Epithelial cell of prostate (primary cell): ENCODE results near the gene HAPLN2.
"Not testable (repeated sequence)": the region's sequence is repeated elsewhere in the genome, so short reads cannot be mapped to it uniquely, and the experiment has no call there.

Source experiments
- DNase-seq: peaks from one replicate; pipeline ENCODE4 v3.0.0-alpha.2; 2011; ENCODE audit warnings: low read depth, low spot score
- H3K27ac ChIP-seq: fragments of 450-650 bp; 2 replicates; pipeline ENCODE4 v1.5.1; 2017; ENCODE audit warnings: mild to moderate bottlenecking

The HAPLN2 gene

GRCh38 chr1:156618853-156619581, at the start of gene HAPLN2:
HAPLN2 (plus strand) TSS chr1:156619415; CDS start chr1:156623491, 4,076 bp downstream.
- no peak within 1 kb of the TSS for H3K27ac ChIP-seq
- no peak for DNase-seq

DNA sequence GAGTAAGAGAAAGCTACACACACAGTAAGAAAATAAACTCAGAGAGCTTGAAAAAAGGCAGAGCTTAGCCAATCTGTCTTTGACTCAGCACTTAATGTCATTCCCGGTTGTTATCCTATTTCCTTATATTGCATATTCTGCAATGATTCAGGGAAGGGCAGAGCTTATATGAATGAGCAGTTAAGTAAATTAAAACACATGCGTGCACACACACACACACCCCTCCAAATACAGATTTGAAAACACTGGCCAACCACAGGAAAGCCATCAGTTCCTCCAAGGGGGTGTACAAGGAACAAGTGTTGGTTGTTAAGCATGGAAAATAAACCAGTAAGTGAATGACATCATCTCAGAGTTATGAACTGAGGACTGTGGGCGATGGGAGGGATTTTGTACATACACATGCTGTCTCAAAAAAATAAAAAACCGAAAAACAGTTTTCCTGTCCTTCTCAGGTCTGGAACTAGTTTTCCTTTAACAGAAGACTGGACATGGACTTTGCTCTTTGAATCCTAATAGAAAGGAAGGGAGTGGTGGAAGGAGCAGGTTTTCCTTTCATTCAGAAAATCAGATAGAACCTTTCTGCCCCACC, 47.9 kb upstream of the HAPLN2 start:
- peak overlapping the region; percentile 76 for H3K27ac ChIP-seq

DNA sequence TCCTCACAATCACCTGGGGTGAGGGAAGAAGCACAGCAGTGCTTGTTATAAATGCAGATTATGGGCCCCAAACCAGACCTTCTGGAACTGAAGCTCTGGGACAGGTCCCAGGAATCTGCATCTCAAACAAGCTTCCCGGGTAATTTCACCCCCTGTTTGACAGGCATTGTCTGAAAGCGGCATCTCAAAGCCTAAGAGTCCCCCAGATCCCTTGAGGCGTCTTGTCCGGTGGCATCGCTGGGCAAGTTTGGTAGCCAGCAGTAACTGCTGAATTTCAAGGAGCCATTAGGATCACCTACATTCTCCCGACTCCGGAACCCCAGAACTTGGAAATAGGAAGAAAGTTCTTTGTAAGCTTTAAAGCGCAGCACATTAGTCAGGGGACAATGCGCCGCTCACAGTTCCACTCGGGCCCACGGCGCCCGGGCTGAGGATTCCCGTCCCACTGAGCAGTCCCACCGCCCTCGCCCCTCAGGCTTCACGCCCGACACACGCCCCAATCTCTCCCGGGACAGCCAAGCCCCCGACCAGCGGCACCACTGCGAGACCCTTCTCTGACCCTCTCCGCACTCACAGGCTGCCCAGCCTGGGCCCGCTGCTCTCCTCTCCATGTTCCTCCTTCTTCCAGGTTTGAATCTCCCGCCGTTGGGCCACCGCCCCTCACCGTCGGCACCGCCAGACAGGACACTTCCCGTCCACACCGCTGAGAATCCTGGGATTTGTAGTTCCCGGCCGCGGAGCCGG, 47.1 kb upstream of the HAPLN2 start, which contains the start of gene IQGAP3:
Gene IQGAP3 (minus strand): TSS at position 647 of the 744 bp plus-strand sequence. CDS start 36 bp downstream, at position 611.
- DNase-seq = peak; percentile 39
- peak within 1 kb of the TSS; percentile 76 for H3K27ac ChIP-seq

More for the DNA sequence above, 47.9 kb upstream of the HAPLN2 start:
- peak; percentile 78 for DNase-seq

DNA sequence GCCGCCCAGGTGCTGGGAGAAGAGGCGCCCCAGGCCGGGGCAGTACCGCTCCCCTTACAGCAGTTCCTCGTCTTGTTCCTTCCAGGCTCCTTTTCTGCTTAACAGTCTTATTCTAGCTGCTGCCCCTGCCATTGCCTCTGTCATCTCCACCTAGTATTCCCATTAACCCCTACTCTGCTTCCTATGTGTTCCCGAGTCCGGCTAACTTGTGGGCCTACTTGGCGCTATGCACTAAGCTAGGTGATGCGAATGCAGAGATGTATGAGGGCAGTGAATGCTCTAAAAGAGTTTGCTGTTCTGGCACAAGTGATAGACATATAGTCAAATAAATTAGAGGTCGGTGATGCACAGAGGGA, 46.6 kb upstream of the HAPLN2 start:
- no peak for DNase-seq
- no peak overlapping the region for H3K27ac ChIP-seq

DNA sequence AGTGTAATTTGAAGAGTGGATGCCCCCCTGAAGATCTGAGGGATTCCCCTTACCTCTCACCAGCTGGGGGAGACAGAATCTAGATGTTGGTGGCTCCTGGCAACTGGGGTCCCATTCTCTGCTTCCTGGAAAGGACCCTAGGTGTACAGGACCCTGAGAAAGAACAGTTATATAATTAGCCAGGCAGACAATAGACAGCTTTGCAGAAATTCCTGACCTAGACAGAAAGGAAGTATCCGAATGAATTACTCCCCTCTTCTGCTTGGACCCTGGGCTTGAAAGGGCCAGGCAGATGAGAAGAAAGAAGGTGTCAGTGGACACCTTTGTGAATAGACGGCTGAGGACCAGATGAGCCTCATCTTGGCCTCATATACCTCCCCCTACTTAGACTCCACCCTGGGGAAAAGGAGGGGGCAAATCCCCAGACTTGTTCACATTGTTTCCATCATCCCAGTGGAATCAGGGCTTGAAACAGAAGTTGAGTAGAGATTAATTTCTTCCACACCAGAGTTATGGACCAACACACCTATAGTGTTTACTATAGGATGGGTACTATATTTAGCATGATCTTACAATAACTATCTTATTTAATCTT, 45.1 kb upstream of the HAPLN2 start:
- DNase-seq = no peak
- H3K27ac ChIP-seq = no peak overlapping the region

DNA sequence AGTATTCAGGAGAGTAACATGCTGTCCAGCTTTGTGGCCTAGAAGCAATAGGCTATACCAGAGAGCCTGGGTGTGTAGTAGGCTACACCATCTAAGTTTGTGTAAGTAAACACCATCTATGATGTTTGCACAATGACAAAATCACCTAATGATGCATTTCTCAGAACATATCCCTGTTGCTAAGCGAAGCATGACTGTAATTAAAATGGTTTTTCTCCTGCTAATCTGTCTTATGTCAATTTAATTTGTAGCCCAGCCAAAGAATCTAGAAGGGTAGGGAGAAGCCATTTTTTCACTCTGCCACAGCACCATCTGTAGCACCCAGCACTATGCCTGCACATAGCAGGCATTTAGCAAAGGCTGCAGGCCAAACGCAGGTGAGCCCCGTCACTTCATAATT, 41.7 kb upstream of the HAPLN2 start:
- no peak for DNase-seq
- H3K27ac ChIP-seq = no peak overlapping the region

- no peak for DNase-seq
- H3K27ac ChIP-seq = no peak overlapping the region
Observed at GRCh38 chr1:156578055-156578454, 41.2 kb upstream of the HAPLN2 start.

GRCh38 chr1:156579472-156579871, 39.7 kb upstream of the HAPLN2 start, which contains the start of gene TTC24:
TTC24 (plus strand) TSS chr1:156579723; CDS start chr1:156581365, 1,642 bp downstream.
- no peak within 1 kb of the TSS for H3K27ac ChIP-seq
- DNase-seq = no peak

GRCh38 chr1:156581661-156582387, 37.4 kb upstream of the HAPLN2 start:
- DNase-seq = no peak
- H3K27ac ChIP-seq = no peak overlapping the region

DNA sequence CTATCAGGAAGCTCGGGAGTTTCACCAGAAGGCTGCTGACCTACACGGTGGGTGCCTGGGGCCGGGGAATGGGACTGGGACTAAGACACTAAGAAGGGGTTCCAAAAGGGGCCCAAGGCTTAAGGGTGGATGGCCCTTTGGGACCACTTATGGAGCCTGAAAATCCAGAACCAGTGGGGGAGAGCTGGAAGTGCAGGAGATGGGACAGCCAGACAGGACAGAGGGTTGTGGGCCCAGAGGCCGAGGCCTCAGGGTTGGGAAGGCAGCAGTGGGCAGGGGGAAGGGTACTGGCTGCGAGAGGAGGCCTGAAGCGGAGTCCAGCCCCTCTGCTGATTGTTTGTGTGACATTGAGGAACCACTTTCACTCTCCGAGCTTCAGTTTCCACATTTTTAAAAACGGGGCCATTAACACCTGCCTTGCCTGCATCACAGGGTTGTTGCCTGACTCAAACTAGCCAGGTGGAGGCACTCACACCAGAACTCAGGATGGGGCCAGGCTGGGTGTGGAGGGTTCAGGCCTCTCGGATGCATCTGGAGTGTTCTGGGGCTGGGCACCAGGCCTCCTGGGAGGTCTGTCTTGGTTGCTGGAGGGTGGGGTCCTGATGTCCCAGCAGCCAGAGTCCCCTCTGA, 36.7 kb upstream of the HAPLN2 start:
- no peak for DNase-seq
- no peak overlapping the region for H3K27ac ChIP-seq

DNA sequence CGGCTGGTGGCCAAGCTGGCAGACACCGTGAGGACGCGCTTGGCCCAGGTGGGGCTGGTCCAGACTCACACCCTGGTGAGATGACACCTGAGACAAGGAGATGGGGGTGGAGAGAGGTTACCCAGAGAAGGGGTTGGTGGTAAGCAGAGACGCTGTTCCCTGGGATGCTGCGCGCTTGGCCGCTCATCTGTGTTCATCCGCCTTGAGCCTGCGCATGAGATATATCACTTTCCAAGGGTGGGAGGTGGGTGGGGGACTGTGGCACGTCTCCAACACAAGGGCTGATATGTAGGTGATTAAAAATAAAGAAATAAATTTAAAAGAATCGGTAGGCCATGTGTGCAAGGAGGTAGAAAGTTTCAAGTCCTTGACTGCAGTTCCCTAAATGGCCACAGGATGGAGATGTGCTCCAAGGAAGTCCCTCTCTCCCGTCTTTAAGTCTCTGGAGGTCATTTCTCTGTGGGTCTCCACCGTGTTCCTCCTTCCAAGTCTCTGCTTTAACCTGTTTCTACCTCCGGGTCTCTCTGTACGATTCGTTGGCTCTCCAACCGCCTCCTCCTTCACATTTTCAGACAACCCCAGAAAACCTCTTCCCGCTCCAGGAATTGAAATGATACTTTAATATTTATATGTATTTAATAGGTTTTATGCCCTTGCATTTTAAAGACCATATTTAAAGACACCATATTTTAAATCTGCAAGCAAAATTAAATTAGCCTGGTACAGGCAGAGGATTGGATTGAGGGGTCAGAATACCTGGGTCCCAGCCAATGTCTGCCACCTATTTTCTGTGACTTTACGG, 35.2 kb upstream of the HAPLN2 start:
- peak; percentile 31 for DNase-seq
- H3K27ac ChIP-seq = no peak overlapping the region

GRCh38 chr1:156584813-156585212, 34.4 kb upstream of the HAPLN2 start:
- H3K27ac ChIP-seq = no peak overlapping the region
- DNase-seq = no peak

DNA sequence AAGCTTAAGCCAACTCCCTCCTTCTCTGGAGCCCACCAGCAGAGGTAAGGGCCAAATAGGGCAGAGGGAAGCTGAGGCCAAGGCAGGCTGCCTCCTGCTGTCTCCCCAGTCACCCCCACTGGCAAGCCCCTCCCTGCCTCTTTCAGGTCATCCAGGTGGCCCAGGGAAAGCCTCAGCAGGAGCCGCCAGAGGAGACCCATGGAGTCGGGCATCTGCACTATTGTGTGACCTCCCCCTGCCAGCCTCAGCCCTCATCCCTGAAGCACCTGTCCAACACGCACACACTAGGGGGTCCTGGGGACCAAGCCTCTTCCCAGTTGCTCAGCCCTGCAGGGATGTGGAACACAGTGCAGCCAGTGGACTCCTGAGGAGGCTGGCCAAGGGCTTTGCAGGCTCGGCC, 32.9 kb upstream of the HAPLN2 start:
- no peak for DNase-seq
- H3K27ac ChIP-seq = no peak overlapping the region

- DNase-seq = no peak
Observed at GRCh38 chr1:156586892-156587477, 32.2 kb upstream of the HAPLN2 start.

DNA sequence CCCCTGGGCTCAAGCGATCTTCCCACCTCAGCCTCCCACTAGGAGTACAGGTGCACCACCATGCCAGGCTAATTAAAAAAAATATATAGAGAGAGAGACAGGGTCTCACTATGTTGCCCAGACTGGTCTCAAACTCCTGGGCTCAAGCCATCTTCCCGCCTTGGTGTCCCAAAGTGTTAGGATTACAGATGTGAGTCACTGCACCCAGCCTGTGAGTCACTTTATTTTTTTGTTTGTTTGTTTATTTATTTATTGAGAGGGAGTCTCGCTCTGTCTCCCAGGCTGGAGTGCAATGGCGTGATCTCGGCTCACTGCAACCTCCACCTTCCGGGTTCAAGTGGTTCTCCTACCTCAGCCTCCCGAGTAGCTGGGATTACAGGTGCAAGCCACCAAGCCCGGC, 31.3 kb upstream of the HAPLN2 start:
- H3K27ac ChIP-seq, DNase-seq: not testable (repeated sequence)

More at GRCh38 chr1:156586892-156587477, 32.2 kb upstream of the HAPLN2 start:
- no peak overlapping the region for H3K27ac ChIP-seq

- no peak overlapping the region for H3K27ac ChIP-seq
- DNase-seq = no peak
Observed at GRCh38 chr1:156589546-156589945, 29.7 kb upstream of the HAPLN2 start.

- DNase-seq = no peak
- peak overlapping the region; percentile 58 for H3K27ac ChIP-seq
Observed at GRCh38 chr1:156590326-156591180, 28.7 kb upstream of the HAPLN2 start.

- H3K27ac ChIP-seq = peak overlapping the region; percentile 58
- DNase-seq = no peak
Observed at GRCh38 chr1:156591181-156591431, 28.1 kb upstream of the HAPLN2 start.
